H1 (cell line): ENCODE measurements around the gene CDKN2B. TPM values are rescaled to one million over a fixed set of nuclear protein-coding genes. Genes with fewer than 3 reads are reported as not detected.

Source experiments
- PHF8 ChIP-seq: fragments of 200-600 bp; sonication (generic); conservative IDR thresholded peaks from 2 replicates; pipeline ENCODE4 v1.7.1; 2012; ENCODE audit warnings: low read depth, mild to moderate bottlenecking, inconsistent platforms, low read length, moderate library complexity
- SP2 ChIP-seq: IDR thresholded peaks from 2 replicates; pipeline ENCODE4 v1.6.1; 2012; ENCODE audit warnings: mild to moderate bottlenecking, low read length, inconsistent platforms
- SUZ12 ChIP-seq: fragments of 200-600 bp; sonication (generic); IDR thresholded peaks from 2 replicates; pipeline ENCODE4 v1.6.1; 2012; ENCODE audit warnings: mild to moderate bottlenecking, inconsistent platforms, low read length, moderate library complexity, mixed read lengths
- TBP ChIP-seq: IDR thresholded peaks from 2 replicates; pipeline ENCODE4 v1.6.1; 2011; ENCODE audit warnings: low read depth, low read length, improper control_type of control experiment
- polyA plus RNA-seq, 7 experiments: library from polyadenylated mRNA; depleted of rRNA in 3 of 7; stranded (reverse) in 5 of 7; unstranded in 2 of 7; fragments of >200 nt in 5 of 7; fragments of 200-250 nt in 2 of 7; gene quantifications; 1 replicate in 5 of 7; 2 replicates in 1 of 7; 4 replicates in 1 of 7; pipeline versions ENCODE4 v1.2.1 to v1.2.3, GENCODE V29; 2011 to 2013; ENCODE audit warnings: missing spikeins in 2 of 7, mixed read lengths in 2 of 7
- total RNA-seq: library from RNA; stranded (reverse); fragmentation: NEBNext Ultra II Directional; extraction: Animal tissue kit (Norgen Biotek cat#: 25700); gene quantifications from 2 replicates; pipeline ENCODE4 v1.2.1, GENCODE V29; 2021

Gene CDKN2B
- total and polyA plus RNA-seq, 2 of the 8 experiments (the other 6 are each of a cell fraction or from before 2014, with no cell fraction given) = 0.20 to 0.88 TPM

DNA sequence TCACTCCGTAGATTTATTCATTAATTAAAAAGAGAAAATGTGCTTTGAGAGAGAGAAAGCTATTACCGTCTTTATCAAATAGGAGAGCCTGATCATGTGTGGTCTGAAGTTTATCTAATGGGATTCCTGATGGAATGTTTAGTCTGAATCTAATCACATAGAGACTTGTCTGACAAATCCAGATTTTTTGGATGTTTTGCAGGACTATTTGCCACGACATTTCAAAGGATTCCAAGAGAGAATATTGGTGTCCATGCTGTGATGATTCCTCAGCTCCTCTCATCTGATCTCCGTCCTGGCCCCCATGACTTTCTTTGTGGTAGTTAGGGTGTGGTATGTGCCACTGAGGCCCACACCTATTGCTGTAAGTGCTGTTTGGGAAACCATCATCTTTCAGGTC is 20.1 kb upstream of the CDKN2B start (continued):
- TF ChIP-seq SUZ12 = no peak
- TF ChIP-seq PHF8 = no peak
- no peak for TF ChIP-seq SP2
- TF ChIP-seq TBP = no peak
- TF ChIP-seq, all 59 proteins: peak for 0
